Subcutaneous adipose tissue (tissue), 4 donors: ENCODE results near the gene PTPRN. TPM values are rescaled to one million over a fixed set of nuclear protein-coding genes. Genes with fewer than 3 reads are reported as not detected.

Source experiments
- total RNA-seq, 4 donors: library from RNA; depleted of rRNA; stranded (reverse); fragments of >200 nt; gene quantifications; one replicate each; pipeline ENCODE4 v1.1.0, GENCODE V29; 2016
- TF ChIP-seq, protein P1 (sequence below): fragments of 450-650 bp; IDR thresholded peaks from one replicate; pipeline ENCODE4 v1.5.1; 2016; ENCODE audit warnings: low read depth, mild to moderate bottlenecking, control low read depth, antibody characterized with exemption, moderate library complexity

The PTPRN gene
- total RNA-seq, 4 donors from 2014 or later: not detected

GRCh38 chr2:219284501-219285372 is 24.5 kb downstream of the PTPRN start:
- TF ChIP-seq, protein P1, sequence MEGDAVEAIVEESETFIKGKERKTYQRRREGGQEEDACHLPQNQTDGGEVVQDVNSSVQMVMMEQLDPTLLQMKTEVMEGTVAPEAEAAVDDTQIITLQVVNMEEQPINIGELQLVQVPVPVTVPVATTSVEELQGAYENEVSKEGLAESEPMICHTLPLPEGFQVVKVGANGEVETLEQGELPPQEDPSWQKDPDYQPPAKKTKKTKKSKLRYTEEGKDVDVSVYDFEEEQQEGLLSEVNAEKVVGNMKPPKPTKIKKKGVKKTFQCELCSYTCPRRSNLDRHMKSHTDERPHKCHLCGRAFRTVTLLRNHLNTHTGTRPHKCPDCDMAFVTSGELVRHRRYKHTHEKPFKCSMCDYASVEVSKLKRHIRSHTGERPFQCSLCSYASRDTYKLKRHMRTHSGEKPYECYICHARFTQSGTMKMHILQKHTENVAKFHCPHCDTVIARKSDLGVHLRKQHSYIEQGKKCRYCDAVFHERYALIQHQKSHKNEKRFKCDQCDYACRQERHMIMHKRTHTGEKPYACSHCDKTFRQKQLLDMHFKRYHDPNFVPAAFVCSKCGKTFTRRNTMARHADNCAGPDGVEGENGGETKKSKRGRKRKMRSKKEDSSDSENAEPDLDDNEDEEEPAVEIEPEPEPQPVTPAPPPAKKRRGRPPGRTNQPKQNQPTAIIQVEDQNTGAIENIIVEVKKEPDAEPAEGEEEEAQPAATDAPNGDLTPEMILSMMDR: no peak

GRCh38 chr2:219282943-219283581 is 26.1 kb downstream of the PTPRN start:
- TF ChIP-seq, protein P1: no peak

DNA sequence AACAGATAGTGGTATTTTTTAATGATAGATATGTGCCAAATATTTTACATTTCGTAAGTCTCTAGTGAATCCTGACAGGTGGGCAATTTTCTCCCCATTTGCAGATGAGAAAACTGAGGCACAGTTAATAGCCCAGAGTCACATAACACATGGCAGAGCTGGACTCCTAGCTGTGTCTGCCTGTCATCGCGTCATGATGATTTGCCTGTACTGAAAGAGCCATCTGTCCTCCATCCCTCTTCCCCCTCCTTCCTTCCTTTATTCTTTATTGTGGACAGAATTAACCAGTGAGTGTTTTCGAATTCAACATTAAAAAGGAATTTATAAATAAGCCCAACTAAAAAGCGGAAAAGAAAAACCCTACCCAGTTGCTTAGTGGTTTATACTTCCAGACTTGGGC is 26.8 kb downstream of the PTPRN start:
- TF ChIP-seq, protein P1: no peak

DNA sequence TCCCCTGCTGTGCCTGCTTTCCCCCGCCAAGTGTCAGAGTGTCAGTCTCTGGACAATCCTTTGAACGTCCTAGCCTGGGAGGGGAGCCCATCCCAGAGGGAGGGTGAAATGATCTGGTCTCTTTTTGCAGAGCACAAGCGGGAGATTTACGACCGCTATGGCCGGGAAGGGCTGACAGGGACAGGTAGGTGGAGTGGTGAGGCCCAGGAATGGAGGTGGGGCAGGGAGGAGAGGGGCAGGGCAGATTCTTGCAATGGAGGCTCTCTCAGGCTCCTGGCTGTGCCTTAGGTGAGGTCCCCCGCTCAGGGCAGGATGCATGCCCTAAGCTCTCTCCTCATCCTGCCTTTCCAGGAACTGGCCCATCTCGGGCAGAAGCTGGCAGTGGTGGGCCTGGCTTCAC is 27.6 kb downstream of the PTPRN start:
- TF ChIP-seq, protein P1: no peak

DNA sequence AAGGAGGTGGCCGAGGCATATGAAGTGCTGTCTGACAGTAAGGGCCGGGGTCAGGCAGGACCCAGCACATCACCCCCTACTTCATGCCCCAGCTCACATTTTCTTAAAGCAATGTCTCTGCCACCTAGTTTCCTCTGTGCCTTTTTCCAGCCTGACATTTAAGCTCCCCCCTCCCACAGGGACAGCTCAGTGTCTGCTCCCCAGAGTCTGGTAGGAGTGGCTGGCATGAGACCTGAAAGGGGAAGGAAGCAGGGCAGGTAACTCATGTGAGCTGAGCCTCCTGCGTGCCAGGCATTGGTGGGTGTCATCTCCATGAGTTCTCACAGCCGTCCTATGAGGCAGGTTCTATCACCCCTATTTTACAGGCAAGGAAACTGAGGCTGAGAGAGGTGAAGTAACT is 28.6 kb downstream of the PTPRN start:
- TF ChIP-seq, protein P1: no peak

- TF ChIP-seq, protein P1: no peak
Measured at GRCh38 chr2:219279916-219280516, 29.2 kb downstream of the PTPRN start.
